ENCODE data around the gene EOMES.

The EOMES gene

GRCh38 chr3:27728195-27729087 is 6.3 kb upstream of the EOMES start:
- in situ Hi-C loops (cut with MboI; ENCODE audit: low sequenced_read_pairs, unreplicated experiment): no loop called here
- no peak for DNase-seq (ENCODE audit: low spot score)
- TF ChIP-seq CTCF (IDR thresholded peaks at IDR 0.05; ENCODE audit: borderline replicate concordance, control extremely low read depth, extremely low read depth, insufficient read depth, missing control alignments): no peak

DNA sequence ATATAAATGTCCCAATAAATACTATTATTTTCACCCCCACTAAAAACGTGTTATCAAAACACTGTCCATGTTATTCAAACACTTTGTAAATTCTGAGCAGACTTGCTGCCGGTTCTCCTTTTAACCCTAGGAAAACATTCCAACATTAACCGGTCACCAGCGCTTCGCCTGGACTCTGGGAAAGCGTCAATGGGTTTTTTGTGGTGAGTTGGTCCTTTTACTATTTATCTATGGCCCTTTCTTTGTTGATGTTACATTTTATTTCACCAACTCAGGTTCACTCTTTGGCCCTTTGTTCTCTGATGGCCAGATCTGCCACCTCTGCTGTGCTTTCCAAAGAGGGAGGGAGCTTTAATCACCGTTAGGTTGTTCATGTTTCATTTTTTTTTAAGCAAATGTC is 4.1 kb upstream of the EOMES start:
- DNase-seq (ENCODE audit: low spot score): no peak
- in situ Hi-C loops (cut with MboI; ENCODE audit: low sequenced_read_pairs, unreplicated experiment): no loop called here
- no peak for TF ChIP-seq CTCF (IDR thresholded peaks at IDR 0.05; ENCODE audit: borderline replicate concordance, control extremely low read depth, extremely low read depth, insufficient read depth, missing control alignments)

- in situ Hi-C loops (cut with MboI; ENCODE audit: low sequenced_read_pairs, unreplicated experiment): loop anchor here (25.0 kb wide), 1 partner anchor 588 kb away; no protein-coding TSS in a partner anchor
- no peak for DNase-seq (ENCODE audit: low spot score)
- no peak for TF ChIP-seq CTCF (IDR thresholded peaks at IDR 0.05; ENCODE audit: borderline replicate concordance, control extremely low read depth, extremely low read depth, insufficient read depth, missing control alignments)
Observed at GRCh38 chr3:27724459-27725197, 2.5 kb upstream of the EOMES start.

GRCh38 chr3:27723815-27724458 is 1.8 kb upstream of the EOMES start:
- in situ Hi-C loops (cut with MboI; ENCODE audit: low sequenced_read_pairs, unreplicated experiment): loop anchor here (25.0 kb wide), 1 partner anchor 588 kb away; no protein-coding TSS in a partner anchor

GRCh38 chr3:27723456-27723814 is 1.3 kb upstream of the EOMES start:
- in situ Hi-C loops (cut with MboI; ENCODE audit: low sequenced_read_pairs, unreplicated experiment): loop anchor here (25.0 kb wide), 1 partner anchor 589 kb away; no protein-coding TSS in a partner anchor
- no peak for DNase-seq (ENCODE audit: low spot score)
- no peak for TF ChIP-seq CTCF (IDR thresholded peaks at IDR 0.05; ENCODE audit: borderline replicate concordance, control extremely low read depth, extremely low read depth, insufficient read depth, missing control alignments)

More at GRCh38 chr3:27723815-27724458, 1.8 kb upstream of the EOMES start:
- DNase-seq (ENCODE audit: low spot score): no peak
- TF ChIP-seq CTCF (IDR thresholded peaks at IDR 0.05; ENCODE audit: borderline replicate concordance, control extremely low read depth, extremely low read depth, insufficient read depth, missing control alignments): no peak

DNA sequence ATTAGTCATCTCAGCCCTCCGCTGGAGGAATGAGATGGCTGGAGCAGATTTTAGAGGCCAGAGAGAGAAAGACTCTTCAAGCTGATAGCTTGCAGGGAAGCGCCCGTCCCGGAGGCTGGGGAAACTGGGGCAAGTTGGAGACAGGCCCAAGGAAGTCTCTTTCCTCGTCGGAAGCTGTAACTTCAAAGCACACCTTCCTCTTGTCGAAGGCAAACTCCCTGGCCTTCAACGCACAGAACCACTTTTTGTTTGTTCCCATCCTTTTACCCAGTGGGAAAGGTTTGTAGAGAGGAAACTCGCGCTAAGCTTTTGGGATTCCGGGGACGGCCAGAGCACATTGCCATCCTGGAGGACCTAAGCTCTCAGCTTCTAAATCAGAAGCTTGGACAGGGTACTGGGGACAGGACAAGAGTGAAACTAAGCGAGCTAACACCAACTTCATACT is 900 bp upstream of the EOMES start:
- no peak for DNase-seq (ENCODE audit: low spot score)
- in situ Hi-C loops (cut with MboI; ENCODE audit: low sequenced_read_pairs, unreplicated experiment): loop anchor here (25.0 kb wide), 1 partner anchor 589 kb away; no protein-coding TSS in a partner anchor
- no peak for TF ChIP-seq CTCF (IDR thresholded peaks at IDR 0.05; ENCODE audit: borderline replicate concordance, control extremely low read depth, extremely low read depth, insufficient read depth, missing control alignments)
